Activated naive CD8-positive, alpha-beta T cell (primary cell): ENCODE results near the gene CDH4.

Source experiments
- H3K27ac Mint-ChIP-seq: one replicate; pipeline ENCODE4 v1.8.0; 2021; ENCODE audit warnings: mixed read lengths
- H3K27me3 Mint-ChIP-seq: one replicate; pipeline ENCODE4 v1.8.0; 2021; ENCODE audit warnings: mixed read lengths
- H3K36me3 Mint-ChIP-seq: one replicate; pipeline ENCODE4 v1.8.0; 2021; ENCODE audit warnings: mixed read lengths
- H3K4me1 Mint-ChIP-seq: one replicate; pipeline ENCODE4 v1.8.0; 2021; ENCODE audit warnings: low read depth, mixed read lengths
- H3K4me3 Mint-ChIP-seq: one replicate; pipeline ENCODE4 v1.8.0; 2021; ENCODE audit warnings: mild to moderate bottlenecking, mixed read lengths
- H3K9me3 Mint-ChIP-seq: one replicate; pipeline ENCODE4 v1.8.0; 2021; ENCODE audit warnings: low read depth, mixed read lengths

The CDH4 gene

GRCh38 chr20:61435823-61436220, 183.8 kb downstream of the CDH4 start:
- Mint-ChIP-seq H3K4me3 (no peak overlapping the region), H3K27ac (no peak overlapping the region), H3K4me1 (no peaks in the 10 kb centered on the region), H3K36me3 (no peaks in the 10 kb centered on the region), H3K9me3 (no peaks in the 10 kb centered on the region), H3K27me3 (peaks cover 7% of the 10 kb centered on the region)

GRCh38 chr20:61436283-61436666, 184.2 kb downstream of the CDH4 start:
- H3K4me3 Mint-ChIP-seq: no peak overlapping the region
- H3K4me1 Mint-ChIP-seq: no peaks in the 10 kb centered on the region

GRCh38 chr20:61436667-61437279, 184.7 kb downstream of the CDH4 start:
- Mint-ChIP-seq H3K27ac (no peak overlapping the region), H3K27me3 (peaks cover 7% of the 10 kb centered on the region)

More at GRCh38 chr20:61436283-61436666, 184.2 kb downstream of the CDH4 start:
- Mint-ChIP-seq H3K27ac (no peak overlapping the region), H3K9me3 (no peaks in the 10 kb centered on the region), H3K36me3 (no peaks in the 10 kb centered on the region), H3K27me3 (peaks cover 7% of the 10 kb centered on the region)

GRCh38 chr20:61437280-61438206, 185.5 kb downstream of the CDH4 start:
- Mint-ChIP-seq H3K4me1 (no peaks in the 10 kb centered on the region), H3K27me3 (peaks cover 7% of the 10 kb centered on the region), H3K36me3 (no peaks in the 10 kb centered on the region), H3K9me3 (no peaks in the 10 kb centered on the region), H3K4me3 (no peak overlapping the region), H3K27ac (no peak overlapping the region)

More at GRCh38 chr20:61436667-61437279, 184.7 kb downstream of the CDH4 start:
- H3K4me1 Mint-ChIP-seq: no peaks in the 10 kb centered on the region
- no peak overlapping the region for H3K4me3 Mint-ChIP-seq
- H3K9me3 Mint-ChIP-seq: no peaks in the 10 kb centered on the region
- no peaks in the 10 kb centered on the region for H3K36me3 Mint-ChIP-seq

- Mint-ChIP-seq H3K27me3 (peaks cover 5% of the 10 kb centered on the region), H3K4me1 (no peaks in the 10 kb centered on the region), H3K9me3 (no peaks in the 10 kb centered on the region), H3K27ac (no peak overlapping the region), H3K4me3 (no peak overlapping the region), H3K36me3 (no peaks in the 10 kb centered on the region)
Observed at GRCh38 chr20:61438285-61438684, 186.2 kb downstream of the CDH4 start.

GRCh38 chr20:61439251-61439650, 187.2 kb downstream of the CDH4 start:
- Mint-ChIP-seq H3K4me3 (no peak overlapping the region), H3K9me3 (no peaks in the 10 kb centered on the region), H3K27me3 (peaks cover 3% of the 10 kb centered on the region), H3K4me1 (no peaks in the 10 kb centered on the region), H3K36me3 (no peaks in the 10 kb centered on the region), H3K27ac (no peak overlapping the region)

- H3K4me1 Mint-ChIP-seq: no peaks in the 10 kb centered on the region
- peaks cover 3% of the 10 kb centered on the region for H3K27me3 Mint-ChIP-seq
- no peaks in the 10 kb centered on the region for H3K36me3 Mint-ChIP-seq
- no peak overlapping the region for H3K27ac Mint-ChIP-seq
- H3K4me3 Mint-ChIP-seq: no peak overlapping the region
- H3K9me3 Mint-ChIP-seq: no peaks in the 10 kb centered on the region
Observed at GRCh38 chr20:61440548-61441055, 188.5 kb downstream of the CDH4 start.

GRCh38 chr20:61441537-61441936, 189.5 kb downstream of the CDH4 start:
- H3K27me3 Mint-ChIP-seq: no peaks in the 10 kb centered on the region
- H3K4me1 Mint-ChIP-seq: no peaks in the 10 kb centered on the region
- H3K4me3 Mint-ChIP-seq: no peak overlapping the region
- H3K9me3 Mint-ChIP-seq: no peaks in the 10 kb centered on the region
- no peak overlapping the region for H3K27ac Mint-ChIP-seq
- no peaks in the 10 kb centered on the region for H3K36me3 Mint-ChIP-seq

GRCh38 chr20:61442075-61442670, 190.1 kb downstream of the CDH4 start:
- Mint-ChIP-seq H3K36me3 (no peaks in the 10 kb centered on the region), H3K9me3 (no peaks in the 10 kb centered on the region), H3K27me3 (no peaks in the 10 kb centered on the region), H3K27ac (no peak overlapping the region), H3K4me1 (no peaks in the 10 kb centered on the region), H3K4me3 (no peak overlapping the region)

- Mint-ChIP-seq H3K36me3 (no peaks in the 10 kb centered on the region), H3K4me3 (no peak overlapping the region), H3K4me1 (no peaks in the 10 kb centered on the region), H3K27ac (no peak overlapping the region), H3K27me3 (peaks cover under 1% of the 10 kb centered on the region), H3K9me3 (no peaks in the 10 kb centered on the region)
Observed at GRCh38 chr20:61442718-61443117, 190.7 kb downstream of the CDH4 start.

- Mint-ChIP-seq H3K36me3 (no peaks in the 10 kb centered on the region), H3K27me3 (peaks cover 2% of the 10 kb centered on the region), H3K4me3 (no peak overlapping the region), H3K27ac (no peak overlapping the region), H3K9me3 (no peaks in the 10 kb centered on the region), H3K4me1 (no peaks in the 10 kb centered on the region)
Observed at GRCh38 chr20:61443443-61444126, 191.5 kb downstream of the CDH4 start.

- peaks cover 4% of the 10 kb centered on the region for H3K27me3 Mint-ChIP-seq
Observed at GRCh38 chr20:61444637-61445036, 192.6 kb downstream of the CDH4 start.

GRCh38 chr20:61445138-61445537, 193.1 kb downstream of the CDH4 start:
- H3K4me3 Mint-ChIP-seq: no peak overlapping the region
- no peaks in the 10 kb centered on the region for H3K9me3 Mint-ChIP-seq
- H3K4me1 Mint-ChIP-seq: no peaks in the 10 kb centered on the region
- H3K27me3 Mint-ChIP-seq: peaks cover 4% of the 10 kb centered on the region
- no peak overlapping the region for H3K27ac Mint-ChIP-seq
- no peaks in the 10 kb centered on the region for H3K36me3 Mint-ChIP-seq

More at GRCh38 chr20:61444637-61445036, 192.6 kb downstream of the CDH4 start:
- no peak overlapping the region for H3K4me3 Mint-ChIP-seq
- no peaks in the 10 kb centered on the region for H3K4me1 Mint-ChIP-seq
- H3K9me3 Mint-ChIP-seq: no peaks in the 10 kb centered on the region
- no peaks in the 10 kb centered on the region for H3K36me3 Mint-ChIP-seq
- H3K27ac Mint-ChIP-seq: no peak overlapping the region

GRCh38 chr20:61445741-61446140, 193.7 kb downstream of the CDH4 start:
- Mint-ChIP-seq H3K27me3 (peaks cover 4% of the 10 kb centered on the region), H3K9me3 (no peaks in the 10 kb centered on the region), H3K4me1 (no peaks in the 10 kb centered on the region), H3K36me3 (no peaks in the 10 kb centered on the region), H3K4me3 (no peak overlapping the region), H3K27ac (no peak overlapping the region)
